ENCODE measurements around the gene ZBTB32. TPM values are rescaled to one million over a fixed set of nuclear protein-coding genes. Genes with fewer than 3 reads are reported as not detected.
"Not testable (repeated sequence)": the region's sequence is repeated elsewhere in the genome, so short reads cannot be mapped to it uniquely, and the experiment has no call there.

Gene ZBTB32
- total RNA-seq, 1 donor from 2014 or later: not detected

DNA sequence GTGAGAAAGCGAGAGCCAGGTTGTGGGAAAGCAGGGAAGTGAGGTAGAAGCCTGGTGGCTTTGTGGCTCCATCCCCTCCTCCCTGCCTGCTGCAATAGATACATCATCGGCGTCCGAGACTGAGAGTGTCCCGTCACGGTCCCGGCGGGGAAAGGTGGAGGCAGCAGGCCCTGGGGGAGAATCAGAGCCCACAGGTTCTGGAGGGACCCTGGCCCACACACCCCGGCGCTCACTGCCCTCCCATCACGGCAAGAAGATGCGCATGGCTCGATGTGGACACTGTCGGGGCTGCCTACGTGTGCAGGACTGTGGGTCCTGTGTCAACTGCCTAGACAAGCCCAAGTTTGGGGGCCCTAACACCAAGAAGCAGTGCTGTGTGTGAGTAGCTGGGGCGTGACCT, 18.5 kb downstream of the ZBTB32 start:
- H3K27me3 Mint-ChIP-seq (ENCODE audit: low read depth): no peaks in the 10 kb centered on the region
- no peak overlapping the region for H3K4me3 Mint-ChIP-seq (ENCODE audit: unreplicated experiment)
- H3K36me3 Mint-ChIP-seq (ENCODE audit: low read depth): peaks cover 39% of the 10 kb centered on the region
- TF ChIP-seq, protein P1, sequence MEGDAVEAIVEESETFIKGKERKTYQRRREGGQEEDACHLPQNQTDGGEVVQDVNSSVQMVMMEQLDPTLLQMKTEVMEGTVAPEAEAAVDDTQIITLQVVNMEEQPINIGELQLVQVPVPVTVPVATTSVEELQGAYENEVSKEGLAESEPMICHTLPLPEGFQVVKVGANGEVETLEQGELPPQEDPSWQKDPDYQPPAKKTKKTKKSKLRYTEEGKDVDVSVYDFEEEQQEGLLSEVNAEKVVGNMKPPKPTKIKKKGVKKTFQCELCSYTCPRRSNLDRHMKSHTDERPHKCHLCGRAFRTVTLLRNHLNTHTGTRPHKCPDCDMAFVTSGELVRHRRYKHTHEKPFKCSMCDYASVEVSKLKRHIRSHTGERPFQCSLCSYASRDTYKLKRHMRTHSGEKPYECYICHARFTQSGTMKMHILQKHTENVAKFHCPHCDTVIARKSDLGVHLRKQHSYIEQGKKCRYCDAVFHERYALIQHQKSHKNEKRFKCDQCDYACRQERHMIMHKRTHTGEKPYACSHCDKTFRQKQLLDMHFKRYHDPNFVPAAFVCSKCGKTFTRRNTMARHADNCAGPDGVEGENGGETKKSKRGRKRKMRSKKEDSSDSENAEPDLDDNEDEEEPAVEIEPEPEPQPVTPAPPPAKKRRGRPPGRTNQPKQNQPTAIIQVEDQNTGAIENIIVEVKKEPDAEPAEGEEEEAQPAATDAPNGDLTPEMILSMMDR (IDR thresholded peaks at IDR 0.05): no peak
- H3K27ac Mint-ChIP-seq (ENCODE audit: unreplicated experiment): no peak overlapping the region
- H3K4me1 Mint-ChIP-seq (ENCODE audit: low read depth): peaks cover 14% of the 10 kb centered on the region
- no peaks in the 10 kb centered on the region for H3K9me3 Mint-ChIP-seq (ENCODE audit: low read depth)
- no peak for DNase-seq (ENCODE audit: low spot score)

DNA sequence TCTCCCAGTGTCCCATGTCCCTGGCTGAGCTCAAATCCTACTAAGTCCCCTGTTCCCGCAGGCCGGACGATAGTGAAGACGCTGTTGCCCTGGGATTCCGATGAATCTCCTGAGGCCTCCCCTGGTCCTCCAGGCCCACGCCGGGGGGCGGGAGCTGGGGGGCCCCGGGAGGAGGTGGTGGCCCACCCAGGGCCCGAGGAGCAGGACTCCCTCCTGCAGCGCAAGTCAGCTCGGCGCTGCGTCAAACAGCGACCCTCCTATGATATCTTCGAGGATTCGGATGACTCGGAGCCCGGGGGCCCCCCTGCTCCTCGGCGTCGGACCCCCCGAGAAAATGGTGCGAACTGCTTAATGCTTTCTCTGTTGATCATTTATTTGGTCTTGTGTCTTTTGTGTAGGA, 19.3 kb downstream of the ZBTB32 start:
- Mint-ChIP-seq H3K9me3 (ENCODE audit: low read depth) (no peaks in the 10 kb centered on the region), H3K27me3 (ENCODE audit: low read depth) (no peaks in the 10 kb centered on the region), H3K4me3 (ENCODE audit: unreplicated experiment) (no peak overlapping the region), H3K27ac (ENCODE audit: unreplicated experiment) (no peak overlapping the region), H3K4me1 (ENCODE audit: low read depth) (peaks cover 13% of the 10 kb centered on the region), H3K36me3 (ENCODE audit: low read depth) (peaks cover 46% of the 10 kb centered on the region)
- no peak for DNase-seq (ENCODE audit: low spot score)
- TF ChIP-seq, protein P1 (IDR thresholded peaks at IDR 0.05): no peak

DNA sequence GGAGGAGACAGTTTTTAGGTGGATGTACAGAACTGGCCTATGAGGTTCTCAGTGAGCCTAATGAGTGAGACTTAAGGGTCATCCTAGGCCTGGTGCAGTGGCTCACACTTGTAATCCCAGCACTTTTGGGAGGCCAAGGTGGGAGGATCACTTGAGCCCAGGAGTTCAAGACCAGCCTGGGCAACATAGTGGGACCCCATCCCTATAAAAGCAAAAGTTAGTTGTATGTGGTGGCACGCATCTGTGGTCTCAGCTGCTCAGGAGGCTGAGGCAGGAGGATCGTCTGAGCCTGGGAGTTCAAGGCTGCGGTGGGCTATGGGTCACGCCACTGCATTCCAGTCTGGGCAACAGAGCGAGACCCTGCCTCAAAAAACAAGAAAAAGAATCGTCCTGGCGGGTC, 19.8 kb downstream of the ZBTB32 start:
- H3K27me3 Mint-ChIP-seq (ENCODE audit: low read depth); H3K27ac Mint-ChIP-seq (ENCODE audit: unreplicated experiment); H3K4me3 Mint-ChIP-seq (ENCODE audit: unreplicated experiment); DNase-seq (ENCODE audit: low spot score); H3K9me3 Mint-ChIP-seq (ENCODE audit: low read depth); H3K4me1 Mint-ChIP-seq (ENCODE audit: low read depth): not testable (repeated sequence)
- H3K36me3 Mint-ChIP-seq (ENCODE audit: low read depth): peaks cover 50% of the 10 kb centered on the region

DNA sequence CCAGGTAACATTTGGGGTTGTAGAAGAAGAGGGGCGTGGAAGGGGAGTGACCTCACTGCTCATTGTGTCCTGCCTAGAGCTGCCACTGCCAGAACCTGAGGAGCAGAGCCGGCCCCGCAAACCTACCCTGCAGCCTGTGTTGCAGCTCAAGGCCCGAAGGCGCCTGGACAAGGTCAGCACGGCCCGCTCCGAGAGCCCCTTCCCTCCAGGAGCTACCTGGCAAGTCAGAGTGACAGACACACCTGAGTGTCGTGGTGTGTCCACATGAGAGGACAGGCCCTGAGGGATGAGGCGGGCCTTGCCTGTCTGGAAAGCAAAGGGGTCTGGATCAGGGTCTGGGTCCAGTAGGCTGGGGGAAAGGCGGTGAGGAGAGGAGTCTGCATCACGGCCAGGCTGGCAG, 20.2 kb downstream of the ZBTB32 start:
- Mint-ChIP-seq H3K36me3 (ENCODE audit: low read depth) (peaks cover 54% of the 10 kb centered on the region), H3K9me3 (ENCODE audit: low read depth) (no peaks in the 10 kb centered on the region), H3K4me1 (ENCODE audit: low read depth) (peaks cover 4% of the 10 kb centered on the region), H3K4me3 (ENCODE audit: unreplicated experiment) (no peak overlapping the region), H3K27ac (ENCODE audit: unreplicated experiment) (no peak overlapping the region), H3K27me3 (ENCODE audit: low read depth) (no peaks in the 10 kb centered on the region)
- no peak for DNase-seq (ENCODE audit: low spot score)
- TF ChIP-seq, protein P1 (IDR thresholded peaks at IDR 0.05): no peak

DNA sequence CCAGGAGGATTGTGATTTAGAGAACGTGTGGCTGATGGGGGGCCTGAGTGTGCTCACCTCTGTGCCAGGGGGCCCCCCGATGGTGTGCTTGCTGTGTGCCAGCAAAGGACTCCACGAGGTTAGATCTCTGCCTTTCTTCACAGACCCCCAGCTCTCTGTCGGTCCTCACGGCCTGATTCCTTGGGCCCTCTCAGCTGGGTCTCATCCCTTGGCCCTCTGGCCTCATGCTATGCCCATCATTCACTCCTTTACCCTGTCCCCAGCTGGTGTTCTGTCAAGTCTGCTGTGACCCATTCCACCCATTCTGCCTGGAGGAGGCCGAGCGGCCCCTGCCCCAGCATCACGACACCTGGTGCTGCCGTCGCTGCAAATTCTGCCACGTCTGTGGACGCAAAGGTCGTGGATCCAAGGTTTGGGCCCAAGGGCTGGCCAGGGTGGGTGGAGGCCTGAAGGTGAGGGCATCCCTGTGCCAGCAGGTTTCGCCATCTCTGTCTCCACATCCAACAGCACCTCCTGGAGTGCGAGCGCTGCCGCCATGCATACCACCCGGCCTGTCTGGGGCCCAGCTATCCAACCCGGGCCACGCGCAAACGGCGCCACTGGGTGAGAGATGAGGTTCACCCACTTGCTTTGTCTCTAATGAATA, 21.0 kb downstream of the ZBTB32 start:
- Mint-ChIP-seq H3K27ac (ENCODE audit: unreplicated experiment) (no peak overlapping the region), H3K4me1 (ENCODE audit: low read depth) (peaks cover under 1% of the 10 kb centered on the region), H3K9me3 (ENCODE audit: low read depth) (no peaks in the 10 kb centered on the region), H3K4me3 (ENCODE audit: unreplicated experiment) (no peak overlapping the region), H3K27me3 (ENCODE audit: low read depth) (no peaks in the 10 kb centered on the region), H3K36me3 (ENCODE audit: low read depth) (peaks cover 58% of the 10 kb centered on the region)
- TF ChIP-seq, protein P1 (IDR thresholded peaks at IDR 0.05): no peak
- no peak for DNase-seq (ENCODE audit: low spot score)

All from chondrocyte (in vitro differentiated cells).